GM21367 (cell line): ENCODE measurements around the gene NEURL4.

Experiments used
- ATAC-seq: cut with Tn5 transposase; IDR thresholded peaks from one replicate; pipeline ENCODE4 v1.9.1; 2021; ENCODE audit not compliant: unreplicated experiment

NEURL4 gene

GRCh38 chr17:7306911-7307685 lies 22.0 kb downstream of the NEURL4 start, which contains the start of gene EIF5A:
EIF5A (plus strand) TSS chr17:7307628; CDS start chr17:7309636, 2,008 bp downstream.
- ATAC-seq = peak; percentile 53

GRCh38 chr17:7304179-7304578 lies 25.0 kb downstream of the NEURL4 start:
- no peak for ATAC-seq

GRCh38 chr17:7296189-7296861 lies 32.8 kb downstream of the NEURL4 start:
- ATAC-seq = no peak

GRCh38 chr17:7295230-7296180 lies 33.6 kb downstream of the NEURL4 start:
- ATAC-seq = no peak

- ATAC-seq = no peak
Measured at GRCh38 chr17:7294614-7295153, 34.5 kb downstream of the NEURL4 start, which contains the start of gene YBX2. YBX2 (minus strand) TSS chr17:7294639; CDS start chr17:7294500, 139 bp downstream.

GRCh38 chr17:7293816-7294613 lies 35.1 kb downstream of the NEURL4 start:
- ATAC-seq = no peak

- ATAC-seq = no peak
Measured at GRCh38 chr17:7293159-7293558, 36.0 kb downstream of the NEURL4 start.

GRCh38 chr17:7292729-7293128 lies 36.4 kb downstream of the NEURL4 start:
- ATAC-seq = no peak

- no peak for ATAC-seq
Measured at GRCh38 chr17:7292194-7292593, 36.9 kb downstream of the NEURL4 start.

GRCh38 chr17:7290685-7291084 lies 38.5 kb downstream of the NEURL4 start:
- ATAC-seq = no peak

- ATAC-seq = no peak
Measured at GRCh38 chr17:7290166-7290565, 39.0 kb downstream of the NEURL4 start.

GRCh38 chr17:7289256-7290032 lies 39.7 kb downstream of the NEURL4 start:
- no peak for ATAC-seq

GRCh38 chr17:7285679-7286078 lies 43.5 kb downstream of the NEURL4 start:
- no peak for ATAC-seq

- no peak for ATAC-seq
Measured at GRCh38 chr17:7284911-7285310, 44.2 kb downstream of the NEURL4 start.

GRCh38 chr17:7283471-7284216 lies 45.5 kb downstream of the NEURL4 start:
- no peak for ATAC-seq

GRCh38 chr17:7282752-7283321 lies 46.3 kb downstream of the NEURL4 start:
- ATAC-seq = no peak

- no peak for ATAC-seq
Measured at GRCh38 chr17:7281953-7282751, 47.0 kb downstream of the NEURL4 start.
